Upper lobe of left lung (tissue), 6 donors: ENCODE results near the gene MAPK12. TPM values are rescaled to one million over a fixed set of nuclear protein-coding genes. Genes with fewer than 3 reads are reported as not detected.

Experiments used
- ATAC-seq, 2 donors: fragments of 200-7000 bp; cut with Tn5 transposase; one replicate each; pipeline ENCODE4 v1.9.1; 2022; ENCODE audit warnings: mild to moderate bottlenecking in 2 of 2, moderate library complexity in 2 of 2; ENCODE audit not compliant: low FRiP score in 2 of 2
- DNase-seq, 2 donors: peaks; one replicate each; pipeline ENCODE4 v3.0.0-alpha.2; 2019 to 2020
- H3K27ac ChIP-seq, 4 donors: fragments of 200-600 bp; sonication (generic); one replicate each; pipeline ENCODE4 v1.5.1; 2016 to 2019
- H3K27me3 ChIP-seq, 4 donors: fragments of 200-600 bp; sonication (generic); one replicate each; pipeline ENCODE4 v1.5.1; 2017 to 2019
- H3K36me3 ChIP-seq, 4 donors: fragments of 200-600 bp; sonication (generic); one replicate each; pipeline ENCODE4 v1.5.1; 2016 to 2019
- H3K4me1 ChIP-seq, 4 donors: fragments of 200-600 bp; sonication (generic); one replicate each; pipeline ENCODE4 v1.5.1; 2018 to 2019
- H3K4me3 ChIP-seq, 4 donors: fragments of 200-600 bp; sonication (generic); one replicate each; pipeline ENCODE4 v1.5.1; 2017 to 2019; ENCODE audit warnings: mild to moderate bottlenecking in 2 of 4, moderate library complexity in 1 of 4
- H3K9me3 ChIP-seq, 4 donors: fragments of 200-600 bp; sonication (generic); one replicate each; pipeline ENCODE4 v1.5.1; 2018 to 2019
- EP300 ChIP-seq, 4 donors: sonication (generic); formaldehyde crosslinking; IDR thresholded peaks; one replicate each; pipeline ENCODE4 v1.5.1; 2017; ENCODE audit warnings: antibody characterized with exemption in 4 of 4, control low read depth in 2 of 4
- POLR2A ChIP-seq, 4 donors: fragments of 450-650 bp; IDR thresholded peaks; one replicate each; pipeline ENCODE4 v1.5.1; 2016 to 2017; ENCODE audit warnings: antibody characterized with exemption in 4 of 4, mild to moderate bottlenecking in 2 of 4
- POLR2AphosphoS5 ChIP-seq, 2 donors: sonication (generic); formaldehyde crosslinking; IDR thresholded peaks; one replicate each; pipeline ENCODE4 v1.5.1; 2017; ENCODE audit warnings: antibody characterized with exemption in 2 of 2
- WGBS, 2 donors: methylation state at CpG; one replicate each; pipeline ENCODE4 v1.1.5; 2017 to 2018; 5-methylcytosine and 5-hydroxymethylcytosine counted together
- total RNA-seq, 6 donors: library from RNA; depleted of rRNA in 4 of 6; stranded (reverse); fragments of >200 nt in 4 of 6; gene quantifications; one replicate each; pipeline versions ENCODE4 v1.1.0 to v1.2.1, GENCODE V29; 2016 to 2021
- TF ChIP-seq, protein P1 (sequence below), 6 experiments: fragments of 450-650 bp in 4 of 6; fragments of 200-600 bp in 2 of 6; sonication (generic) in 2 of 6; IDR thresholded peaks; one replicate each; pipeline ENCODE4 v1.5.1; 2016 to 2019; ENCODE audit warnings: antibody characterized with exemption in 6 of 6
- donor health status: DM: no; HTN: no; CAD: no; lungs with moderate emphysema.
- donor health status: DM: no; HTN: yes; CAD: no; lungs with severe emphysema.

Gene MAPK12
- total RNA-seq, 6 donors from 2014 or later = 3.1 to 19.2 (median 10.1) TPM

GRCh38 chr22:50204571-50204970 lies 56.9 kb downstream of the MAPK12 start:
- DNase-seq (no peak), ATAC-seq (no peak)
- TF ChIP-seq POLR2A (IDR thresholded peaks at IDR 0.05) = no peak
- no peak for TF ChIP-seq POLR2AphosphoS5 (IDR thresholded peaks at IDR 0.05)
- TF ChIP-seq, protein P1, sequence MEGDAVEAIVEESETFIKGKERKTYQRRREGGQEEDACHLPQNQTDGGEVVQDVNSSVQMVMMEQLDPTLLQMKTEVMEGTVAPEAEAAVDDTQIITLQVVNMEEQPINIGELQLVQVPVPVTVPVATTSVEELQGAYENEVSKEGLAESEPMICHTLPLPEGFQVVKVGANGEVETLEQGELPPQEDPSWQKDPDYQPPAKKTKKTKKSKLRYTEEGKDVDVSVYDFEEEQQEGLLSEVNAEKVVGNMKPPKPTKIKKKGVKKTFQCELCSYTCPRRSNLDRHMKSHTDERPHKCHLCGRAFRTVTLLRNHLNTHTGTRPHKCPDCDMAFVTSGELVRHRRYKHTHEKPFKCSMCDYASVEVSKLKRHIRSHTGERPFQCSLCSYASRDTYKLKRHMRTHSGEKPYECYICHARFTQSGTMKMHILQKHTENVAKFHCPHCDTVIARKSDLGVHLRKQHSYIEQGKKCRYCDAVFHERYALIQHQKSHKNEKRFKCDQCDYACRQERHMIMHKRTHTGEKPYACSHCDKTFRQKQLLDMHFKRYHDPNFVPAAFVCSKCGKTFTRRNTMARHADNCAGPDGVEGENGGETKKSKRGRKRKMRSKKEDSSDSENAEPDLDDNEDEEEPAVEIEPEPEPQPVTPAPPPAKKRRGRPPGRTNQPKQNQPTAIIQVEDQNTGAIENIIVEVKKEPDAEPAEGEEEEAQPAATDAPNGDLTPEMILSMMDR (IDR thresholded peaks at IDR 0.05) = no peak
- no peak for TF ChIP-seq EP300 (IDR thresholded peaks at IDR 0.05)
- H3K9me3 ChIP-seq = no peaks in the 10 kb centered on the region
- no peak overlapping the region for H3K4me3 ChIP-seq
- no peak overlapping the region for H3K27ac ChIP-seq
- H3K4me1 ChIP-seq = peaks cover 28 to 66% (median 35%) of the 10 kb centered on the region in 4 donors
- 83 to 88% methylated on average over 7 of the region's 7 CpGs for WGBS, 2 donors
- no peaks in the 10 kb centered on the region for H3K27me3 ChIP-seq
- peaks cover 7 to 39% (median 27%) of the 10 kb centered on the region in 4 donors for H3K36me3 ChIP-seq

DNA sequence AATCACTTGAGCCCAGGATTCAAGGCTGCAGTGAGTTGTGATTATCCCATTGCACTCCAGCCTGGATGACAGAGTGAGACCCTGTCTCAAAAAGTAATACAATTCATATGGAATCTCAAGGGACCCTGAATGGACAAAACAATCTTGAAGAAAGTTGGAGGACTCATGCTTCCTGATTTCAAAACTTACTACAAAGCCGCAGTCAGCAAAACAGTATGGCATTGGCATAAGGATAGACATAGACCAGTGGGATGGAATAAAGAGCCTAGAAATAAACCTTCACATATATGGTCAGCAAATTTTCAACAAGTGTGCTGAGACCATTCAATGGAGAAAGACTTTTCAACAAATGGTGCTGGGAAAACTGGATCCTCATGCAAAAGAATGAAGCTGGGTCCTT lies 58.2 kb downstream of the MAPK12 start:
- TF ChIP-seq, protein P1 (IDR thresholded peaks at IDR 0.05) = no peak
- no peak for TF ChIP-seq POLR2AphosphoS5 (IDR thresholded peaks at IDR 0.05)
- TF ChIP-seq POLR2A (IDR thresholded peaks at IDR 0.05) = no peak
- no peak for TF ChIP-seq EP300 (IDR thresholded peaks at IDR 0.05)
- no peak for ATAC-seq
- Histone ChIP-seq H3K27ac (no peak overlapping the region), H3K36me3 (peaks cover 7 to 33% (median 19%) of the 10 kb centered on the region in 4 donors), H3K9me3 (no peaks in the 10 kb centered on the region), H3K4me1 (peaks cover 27 to 69% (median 35%) of the 10 kb centered on the region in 4 donors), H3K27me3 (no peaks in the 10 kb centered on the region), H3K4me3 (no peak overlapping the region)
- no peak for DNase-seq
- 91 to 94% methylated on average over 1 of the region's 1 CpG for WGBS, 2 donors

Other genes with a start within 250 kb of the MAPK12 start
- under 1 TPM in 1 of 6 donors, not detected in 5; 0.06 TPM for gene IL17REL, start 248.9 kb downstream of the MAPK12 start, total RNA-seq
- gene TTLL8, start 203.4 kb downstream of the MAPK12 start, total RNA-seq = not detected
- gene MLC1, start 176.3 kb downstream of the MAPK12 start, total RNA-seq = 1 to 10 TPM in 4 of 6 donors, under 1 TPM in 2; 0.78 to 3.1 (median 1.2) TPM
- gene MOV10L1, start 171.7 kb downstream of the MAPK12 start, total RNA-seq = 1 to 10 TPM in 3 of 6 donors, under 1 TPM in 2, not detected in 1; 0.47 to 3.1 (median 1.8) TPM
- 10 to 100 TPM in 3 of 6 donors, 1 to 10 TPM in 3; 1.9 to 16.8 (median 7.1) TPM for gene PANX2, start 91.0 kb downstream of the MAPK12 start, total RNA-seq
- 10 to 100 TPM; 32.9 to 88.0 (median 56.3) TPM for gene TRABD, start 75.8 kb downstream of the MAPK12 start, total RNA-seq
- gene SELENOO, start 60.7 kb downstream of the MAPK12 start, total RNA-seq = 100 to 1,000 TPM in 1 of 6 donors, 10 to 100 TPM in 5; 23.1 to 102 (median 28.9) TPM
- gene TUBGCP6, start 16.7 kb downstream of the MAPK12 start, total RNA-seq = 100 to 1,000 TPM in 2 of 6 donors, 10 to 100 TPM in 4; 43.2 to 216 (median 52.4) TPM
- 100 to 1,000 TPM in 1 of 6 donors, 10 to 100 TPM in 5; 33.0 to 202 (median 53.1) TPM for gene HDAC10, start 10.4 kb downstream of the MAPK12 start, total RNA-seq
- 10 to 100 TPM in 1 of 6 donors, 1 to 10 TPM in 5; 3.1 to 27.3 (median 8.6) TPM for gene MAPK11, start 8.7 kb upstream of the MAPK12 start, total RNA-seq
- gene PLXNB2, start 46.0 kb upstream of the MAPK12 start, total RNA-seq = 100 to 1,000 TPM; 218 to 407 (median 313) TPM
- gene DENND6B, start 65.3 kb upstream of the MAPK12 start, total RNA-seq = 10 to 100 TPM in 5 of 6 donors, 1 to 10 TPM in 1; 9.5 to 24.1 (median 12.7) TPM
- gene PPP6R2, start 81.6 kb upstream of the MAPK12 start, total RNA-seq = 100 to 1,000 TPM in 2 of 6 donors, 10 to 100 TPM in 4; 53.0 to 264 (median 63.8) TPM
- gene SBF1, start 213.4 kb upstream of the MAPK12 start, total RNA-seq = 100 to 1,000 TPM in 1 of 6 donors, 10 to 100 TPM in 5; 44.6 to 117 (median 75.7) TPM
- 1 to 10 TPM in 4 of 6 donors, under 1 TPM in 2; 0.30 to 3.1 (median 1.6) TPM for gene ADM2, start 219.9 kb upstream of the MAPK12 start, total RNA-seq
- not detected for gene MIOX, start 225.2 kb upstream of the MAPK12 start, total RNA-seq
- gene LMF2, start 246.0 kb upstream of the MAPK12 start, total RNA-seq = 10 to 100 TPM; 36.0 to 87.4 (median 77.4) TPM
- gene NCAPH2, start 246.5 kb upstream of the MAPK12 start, total RNA-seq = 100 to 1,000 TPM in 1 of 6 donors, 10 to 100 TPM in 5; 55.4 to 104 (median 62.2) TPM